ENCODE data around the gene CCDC78.

- TF ChIP-seq CTCF (IDR thresholded peaks at IDR 0.05; ENCODE audit: poor library complexity, severe bottlenecking) (no peak), EZH2 (IDR thresholded peaks at IDR 0.05; ENCODE audit: borderline replicate concordance, insufficient read depth, low read length, poor library complexity, severe bottlenecking) (no peak), SMC3 (conservative IDR thresholded peaks at IDR 0.05; ENCODE audit: poor library complexity) (no peak), TAF1 (IDR thresholded peaks at IDR 0.05; ENCODE audit: low read depth) (no peak), EP300 (conservative IDR thresholded peaks at IDR 0.05; ENCODE audit: poor library complexity, severe bottlenecking) (no peak), POLR2AphosphoS5 (IDR thresholded peaks at IDR 0.05) (no peak), RAD21 (conservative IDR thresholded peaks at IDR 0.05) (no peak)
Observed at GRCh38 chr16:770411-770810, 44.2 kb upstream of the CCDC78 start.

Data from neural cell (in vitro differentiated cells).